CD4-positive, alpha-beta memory T cell (primary cell): ENCODE measurements around the gene RMRP. TPM values are rescaled to one million over a fixed set of nuclear protein-coding genes. Genes with fewer than 3 reads are reported as not detected.
A peak's percentile ranks its signal among the peaks of the same experiment; 100 is the strongest.

Experiments used
- CTCF ChIA-PET: fragments of 350-600 bp; sonication (Branson Sonifier 250); formaldehyde crosslinking; loops from one replicate; lab custom pipeline; 2021; ENCODE audit warnings: inconsistent platforms; ENCODE audit not compliant: partially characterized antibody; lab: Charles Lee
- POLR2A ChIA-PET: fragments of 350-600 bp; sonication (Branson Sonifier 250); formaldehyde crosslinking; loops from one replicate; lab custom pipeline; 2021; ENCODE audit not compliant: partially characterized antibody; lab: Charles Lee
- DNase-seq, 5 donors: peaks; one replicate each; pipeline versions ENCODE4 v3.0.0 to v3.0.0-alpha.2; 2020 to 2022; ENCODE audit warnings: mixed read lengths in 1 of 5
- H3K27ac ChIP-seq: one replicate; pipeline ENCODE4 v1.7.0; 2013; ENCODE audit warnings: low read depth, low read length
- H3K27me3 ChIP-seq: 2 replicates; pipeline ENCODE4 v1.7.0; 2013; ENCODE audit warnings: mild to moderate bottlenecking, low read length, moderate library complexity; ENCODE audit not compliant: insufficient read depth
- H3K36me3 ChIP-seq: 2 replicates; pipeline ENCODE4 v1.7.0; 2013; ENCODE audit warnings: mild to moderate bottlenecking, low read length, moderate library complexity; ENCODE audit not compliant: insufficient read depth
- H3K4me1 ChIP-seq: 2 replicates; pipeline ENCODE4 v1.7.0; 2013; ENCODE audit warnings: mild to moderate bottlenecking, low read length, moderate library complexity; ENCODE audit not compliant: insufficient read depth
- H3K4me3 ChIP-seq, 2 donors: one replicate each; pipeline ENCODE4 v1.7.0; 2013; ENCODE audit warnings: low read length in 2 of 2, mild to moderate bottlenecking in 1 of 2
- H3K9me3 ChIP-seq, 2 donors: one replicate each; pipeline ENCODE4 v1.7.0; 2013; ENCODE audit warnings: low read length in 2 of 2, control low read depth in 1 of 2; ENCODE audit not compliant: control insufficient read depth in 1 of 2
- H3K27ac Mint-ChIP-seq, 7 donors: one replicate each; pipeline ENCODE4 v1.8.0; 2020 to 2021; ENCODE audit warnings: mixed read lengths in 7 of 7, mild to moderate bottlenecking in 6 of 7, inconsistent platforms in 3 of 7, moderate library complexity in 3 of 7
- H3K27me3 Mint-ChIP-seq, 2 donors: one replicate each; pipeline ENCODE4 v1.8.0; 2020 to 2021; ENCODE audit warnings: mixed read lengths in 2 of 2
- H3K36me3 Mint-ChIP-seq, 2 donors: one replicate each; pipeline ENCODE4 v1.8.0; 2020 to 2021; ENCODE audit warnings: mixed read lengths in 2 of 2, inconsistent platforms in 1 of 2, mild to moderate bottlenecking in 1 of 2
- H3K4me1 Mint-ChIP-seq, 4 donors: one replicate each; pipeline ENCODE4 v1.8.0; 2020 to 2021; ENCODE audit warnings: mixed read lengths in 4 of 4, mild to moderate bottlenecking in 1 of 4
- H3K4me3 Mint-ChIP-seq, 8 donors: one replicate each; pipeline ENCODE4 v1.8.0; 2020 to 2021; ENCODE audit warnings: mixed read lengths in 8 of 8, mild to moderate bottlenecking in 7 of 8, moderate library complexity in 6 of 8, inconsistent platforms in 3 of 8
- H3K9me3 Mint-ChIP-seq, 8 donors: one replicate each; pipeline ENCODE4 v1.8.0; 2020 to 2021; ENCODE audit warnings: mixed read lengths in 8 of 8, mild to moderate bottlenecking in 5 of 8, inconsistent platforms in 3 of 8, moderate library complexity in 1 of 8
- intact Hi-C: fragments of 100-400 bp; cut with micrococcal nuclease; formaldehyde crosslinking; loops from one replicate; pipeline ENCODE4 v1.15.1; 2023
- polyA plus RNA-seq, 2 donors: library from polyadenylated mRNA; unstranded; fragments of 300-500 nt; fragmentation: Illumina TruSeq; gene quantifications; one replicate each; pipeline ENCODE4 v1.2.3, GENCODE V29; 2021
- total RNA-seq, 2 experiments: library from RNA; stranded (reverse); gene quantifications; one replicate each; pipeline ENCODE4 v1.2.3, GENCODE V29; 2021

Gene RMRP
- total and polyA plus RNA-seq, 4 experiments from 2014 or later: 54.3 to 21,585 (median 18,678) TPM; not detected in 1

GRCh38 chr9:35679091-35679490 lies 21.3 kb upstream of the RMRP start:
- intact Hi-C loops: no loop called here
- POLR2A ChIA-PET: no interaction called here
- H3K9me3 Mint-ChIP-seq: no peaks in the 10 kb centered on the region
- no peak for DNase-seq
- peaks cover 12% of the 10 kb centered on the region for H3K4me1 ChIP-seq
- no peak overlapping the region for H3K27ac ChIP-seq
- H3K27me3 ChIP-seq: no peaks in the 10 kb centered on the region
- peaks cover 3 to 6% of the 10 kb centered on the region in 2 donors for H3K27me3 Mint-ChIP-seq
- no peaks in the 10 kb centered on the region for H3K36me3 Mint-ChIP-seq
- peaks cover 12 to 15% (median 13%) of the 10 kb centered on the region in 4 donors for H3K4me1 Mint-ChIP-seq
- CTCF ChIA-PET: interaction anchor here (1.0 to 2.8 kb wide), 6 partner anchors 8 to 21 kb away, joined by 3 to 20 read pairs (median 6); partner anchors contain the start of genes ARHGEF39, CCDC107 and RMRP
- H3K36me3 ChIP-seq: no peaks in the 10 kb centered on the region
- no peaks in the 10 kb centered on the region for H3K9me3 ChIP-seq
- H3K4me3 Mint-ChIP-seq: peak overlapping the region in 1 of 8 donors; percentile 25
- H3K4me3 ChIP-seq: no peak overlapping the region
- peak overlapping the region in 2 of 7 donors; percentile 38 to 82 for H3K27ac Mint-ChIP-seq

DNA sequence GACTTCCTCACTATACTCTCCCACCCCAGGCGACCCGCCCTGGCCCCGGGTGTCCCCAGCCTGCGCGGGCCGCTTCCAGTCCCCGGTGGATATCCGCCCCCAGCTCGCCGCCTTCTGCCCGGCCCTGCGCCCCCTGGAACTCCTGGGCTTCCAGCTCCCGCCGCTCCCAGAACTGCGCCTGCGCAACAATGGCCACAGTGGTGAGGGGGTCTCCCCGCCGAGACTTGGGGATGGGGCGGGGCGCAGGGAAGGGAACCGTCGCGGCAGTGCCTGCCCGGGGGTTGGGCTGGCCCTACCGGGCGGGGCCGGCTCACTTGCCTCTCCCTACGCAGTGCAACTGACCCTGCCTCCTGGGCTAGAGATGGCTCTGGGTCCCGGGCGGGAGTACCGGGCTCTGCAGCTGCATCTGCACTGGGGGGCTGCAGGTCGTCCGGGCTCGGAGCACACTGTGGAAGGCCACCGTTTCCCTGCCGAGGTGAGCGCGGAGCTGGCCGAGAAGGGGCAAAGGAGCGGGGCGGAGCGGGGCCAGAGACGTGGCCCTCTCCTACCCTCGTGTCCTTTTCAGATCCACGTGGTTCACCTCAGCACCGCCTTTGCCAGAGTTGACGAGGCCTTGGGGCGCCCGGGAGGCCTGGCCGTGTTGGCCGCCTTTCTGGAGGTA lies 18.0 kb upstream of the RMRP start:
- peaks cover 12 to 15% (median 14%) of the 10 kb centered on the region in 4 donors for H3K4me1 Mint-ChIP-seq
- H3K9me3 Mint-ChIP-seq: no peaks in the 10 kb centered on the region
- H3K27me3 ChIP-seq: no peaks in the 10 kb centered on the region
- H3K4me3 Mint-ChIP-seq: peak overlapping the region; percentile 65 to 91 (median 77)
- peak overlapping the region in 1 of 7 donors; percentile 17 for H3K27ac Mint-ChIP-seq
- H3K4me1 ChIP-seq: peaks cover 12% of the 10 kb centered on the region
- H3K27ac ChIP-seq: no peak overlapping the region
- DNase-seq: no peak
- H3K36me3 ChIP-seq: no peaks in the 10 kb centered on the region
- no peaks in the 10 kb centered on the region for H3K9me3 ChIP-seq
- ChIA-PET CTCF (interaction anchor here (1.0 to 3.5 kb wide), 4 partner anchors 11 to 53 kb away, joined by 3 to 20 read pairs (median 7); partner anchors contain the start of gene ARHGEF39), POLR2A (interaction anchor here (1.0 to 2.0 kb wide), 7 partner anchors 9 to 52 kb away, joined by 3 to 11 read pairs (median 4); partner anchors contain the start of genes ARHGEF39, CCDC107 and RMRP)
- H3K36me3 Mint-ChIP-seq: no peaks in the 10 kb centered on the region
- intact Hi-C loops: no loop called here
- peak overlapping the region in 1 of 2 donors; percentile 41 for H3K4me3 ChIP-seq
- peaks cover 3 to 6% of the 10 kb centered on the region in 2 donors for H3K27me3 Mint-ChIP-seq

DNA sequence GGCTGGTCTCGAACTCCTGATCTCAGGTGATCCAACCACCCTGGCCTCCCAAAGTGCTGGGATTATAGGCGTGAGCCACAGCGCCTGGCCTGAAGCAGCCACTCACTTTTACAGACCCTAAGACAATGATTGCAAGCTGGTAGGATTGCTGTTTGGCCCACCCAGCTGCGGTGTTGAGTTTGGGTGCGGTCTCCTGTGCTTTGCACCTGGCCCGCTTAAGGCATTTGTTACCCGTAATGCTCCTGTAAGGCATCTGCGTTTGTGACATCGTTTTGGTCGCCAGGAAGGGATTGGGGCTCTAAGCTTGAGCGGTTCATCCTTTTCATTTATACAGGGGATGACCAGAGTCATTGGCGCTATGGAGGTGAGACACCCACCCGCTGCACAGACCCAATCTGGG lies 17.4 kb upstream of the RMRP start:
- H3K9me3 Mint-ChIP-seq: no peaks in the 10 kb centered on the region
- H3K9me3 ChIP-seq: no peaks in the 10 kb centered on the region
- ChIA-PET POLR2A (interaction anchor here (1.0 to 2.0 kb wide), 7 partner anchors 9 to 53 kb away, joined by 3 to 11 read pairs (median 4); partner anchors contain the start of genes ARHGEF39, CCDC107 and RMRP), CTCF (interaction anchor here (1.0 to 3.5 kb wide), 6 partner anchors 11 to 66 kb away, joined by 3 to 20 read pairs (median 4); partner anchors contain the start of genes ARHGEF39 and CREB3)
- H3K27ac Mint-ChIP-seq: peak overlapping the region in 2 of 7 donors; percentile 17 to 47
- no peak for DNase-seq
- H3K4me3 ChIP-seq: no peak overlapping the region
- intact Hi-C loops: no loop called here
- H3K27me3 Mint-ChIP-seq: peaks cover 3 to 6% of the 10 kb centered on the region in 2 donors
- no peaks in the 10 kb centered on the region for H3K36me3 Mint-ChIP-seq
- H3K36me3 ChIP-seq: no peaks in the 10 kb centered on the region
- peak overlapping the region; percentile 53 to 78 (median 76) for H3K4me3 Mint-ChIP-seq
- no peaks in the 10 kb centered on the region for H3K27me3 ChIP-seq
- H3K4me1 ChIP-seq: peaks cover 12% of the 10 kb centered on the region
- no peak overlapping the region for H3K27ac ChIP-seq
- H3K4me1 Mint-ChIP-seq: peaks cover 12 to 15% (median 14%) of the 10 kb centered on the region in 4 donors

DNA sequence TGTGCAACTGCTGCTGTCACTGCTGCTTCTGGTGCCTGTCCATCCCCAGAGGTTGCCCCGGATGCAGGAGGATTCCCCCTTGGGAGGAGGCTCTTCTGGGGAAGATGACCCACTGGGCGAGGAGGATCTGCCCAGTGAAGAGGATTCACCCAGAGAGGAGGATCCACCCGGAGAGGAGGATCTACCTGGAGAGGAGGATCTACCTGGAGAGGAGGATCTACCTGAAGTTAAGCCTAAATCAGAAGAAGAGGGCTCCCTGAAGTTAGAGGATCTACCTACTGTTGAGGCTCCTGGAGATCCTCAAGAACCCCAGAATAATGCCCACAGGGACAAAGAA lies 16.2 kb upstream of the RMRP start:
- no peaks in the 10 kb centered on the region for H3K27me3 ChIP-seq
- H3K9me3 ChIP-seq: no peaks in the 10 kb centered on the region
- ChIA-PET POLR2A (no interaction called here), CTCF (interaction anchor here (1.0 to 2.0 kb wide), 4 partner anchors 10 to 65 kb away, joined by 3 to 7 read pairs (median 4); no protein-coding TSS in a partner anchor)
- no peak overlapping the region for H3K27ac ChIP-seq
- peaks cover 12% of the 10 kb centered on the region for H3K4me1 ChIP-seq
- Mint-ChIP-seq H3K36me3 (no peaks in the 10 kb centered on the region), H3K4me1 (peaks cover 12 to 15% (median 14%) of the 10 kb centered on the region in 4 donors), H3K27ac (no peak overlapping the region), H3K4me3 (peak overlapping the region in 1 of 8 donors; percentile 10), H3K27me3 (peaks cover 3 to 6% of the 10 kb centered on the region in 2 donors), H3K9me3 (no peaks in the 10 kb centered on the region)
- H3K36me3 ChIP-seq: no peaks in the 10 kb centered on the region
- H3K4me3 ChIP-seq: no peak overlapping the region
- intact Hi-C loops: no loop called here
- no peak for DNase-seq

DNA sequence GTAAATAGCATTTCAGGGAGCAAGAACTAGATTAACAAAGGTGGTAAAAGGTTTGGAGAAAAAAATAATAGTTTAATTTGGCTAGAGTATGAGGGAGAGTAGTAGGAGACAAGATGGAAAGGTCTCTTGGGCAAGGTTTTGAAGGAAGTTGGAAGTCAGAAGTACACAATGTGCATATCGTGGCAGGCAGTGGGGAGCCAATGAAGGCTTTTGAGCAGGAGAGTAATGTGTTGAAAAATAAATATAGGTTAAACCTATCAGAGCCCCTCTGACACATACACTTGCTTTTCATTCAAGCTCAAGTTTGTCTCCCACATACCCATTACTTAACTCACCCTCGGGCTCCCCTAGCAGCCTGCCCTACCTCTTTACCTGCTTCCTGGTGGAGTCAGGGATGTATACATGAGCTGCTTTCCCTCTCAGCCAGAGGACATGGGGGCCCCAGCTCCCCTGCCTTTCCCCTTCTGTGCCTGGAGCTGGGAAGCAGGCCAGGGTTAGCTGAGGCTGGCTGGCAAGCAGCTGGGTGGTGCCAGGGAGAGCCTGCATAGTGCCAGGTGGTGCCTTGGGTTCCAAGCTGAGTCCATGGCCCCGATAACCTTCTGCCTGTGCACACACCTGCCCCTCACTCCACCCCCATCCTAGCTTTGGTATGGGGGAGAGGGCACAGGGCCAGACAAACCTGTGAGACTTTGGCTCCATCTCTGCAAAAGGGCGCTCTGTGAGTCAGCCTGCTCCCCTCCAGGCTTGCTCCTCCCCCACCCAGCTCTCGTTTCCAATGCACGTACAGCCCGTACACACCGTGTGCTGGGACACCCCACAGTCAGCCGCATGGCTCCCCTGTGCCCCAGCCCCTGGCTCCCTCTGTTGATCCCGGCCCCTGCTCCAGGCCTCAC lies 15.6 kb upstream of the RMRP start, which contains the start of gene CA9:
Gene CA9, plus strand, starts transcription at position 797 of the 893 bp plus-strand sequence. Its CDS starts 32 bp downstream, at position 829.
- H3K27me3 Mint-ChIP-seq: peaks cover 3 to 6% of the 10 kb centered on the region in 2 donors
- Histone ChIP-seq H3K9me3 (no peaks in the 10 kb centered on the region), H3K36me3 (no peaks in the 10 kb centered on the region), H3K4me1 (peaks cover 12% of the 10 kb centered on the region), H3K4me3 (no peak within 1 kb of the TSS), H3K27me3 (no peaks in the 10 kb centered on the region), H3K27ac (no peak within 1 kb of the TSS)
- H3K27ac Mint-ChIP-seq: peak within 1 kb of the TSS in 3 of 7 donors; percentile 18 to 51 (median 22)
- DNase-seq: no peak
- H3K4me3 Mint-ChIP-seq: peak within 1 kb of the TSS; percentile 19 to 81 (median 70)
- peaks cover 12 to 15% (median 14%) of the 10 kb centered on the region in 4 donors for H3K4me1 Mint-ChIP-seq
- H3K36me3 Mint-ChIP-seq: no peaks in the 10 kb centered on the region
- H3K9me3 Mint-ChIP-seq: no peaks in the 10 kb centered on the region
- intact Hi-C loops: no loop called here
- CTCF ChIA-PET: interaction anchor here (1.0 to 2.0 kb wide), 3 partner anchors 9 to 27 kb away, joined by 3 to 7 read pairs (median 4); no protein-coding TSS in a partner anchor
- POLR2A ChIA-PET: no interaction called here

DNA sequence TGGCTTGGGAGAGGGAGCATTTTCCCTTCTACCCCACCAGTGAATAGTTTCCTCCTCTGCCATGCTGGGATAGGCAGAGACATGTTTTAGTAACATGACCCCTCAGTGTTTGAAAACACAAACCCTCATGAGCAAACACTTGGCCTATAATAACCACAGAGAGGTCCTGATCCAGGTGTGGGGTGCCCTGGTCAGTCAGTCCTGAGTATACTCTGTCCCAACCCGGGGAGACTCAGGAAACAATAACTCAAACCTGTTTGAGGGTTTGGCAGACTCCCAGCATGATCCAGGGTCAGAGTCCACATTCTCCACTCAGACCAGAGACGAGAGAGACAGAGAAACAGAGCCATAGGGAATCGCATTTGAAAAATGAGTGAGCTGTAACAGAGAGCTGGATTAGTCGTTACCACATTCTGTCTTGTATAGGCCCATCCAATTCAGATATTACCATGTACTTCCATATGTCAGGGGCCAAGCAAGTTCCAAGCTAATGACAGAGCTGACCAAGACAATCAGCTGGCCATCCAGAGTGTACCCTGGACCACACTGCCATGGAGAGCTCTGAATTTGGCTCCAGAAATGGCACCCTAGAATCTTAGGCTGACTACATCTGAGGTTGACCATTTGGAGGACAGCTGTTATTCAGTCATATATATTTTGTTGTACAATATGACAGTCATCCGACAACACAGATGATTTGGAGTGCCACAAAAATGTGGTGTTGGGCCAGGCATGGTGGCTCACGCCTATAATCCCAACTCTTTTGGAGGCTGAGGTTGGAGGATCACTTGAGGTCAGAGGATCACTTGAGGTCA lies 11.7 kb upstream of the RMRP start:
- Histone ChIP-seq H3K27ac (no peak overlapping the region), H3K4me3 (no peak overlapping the region), H3K27me3 (no peaks in the 10 kb centered on the region), H3K9me3 (no peaks in the 10 kb centered on the region), H3K4me1 (peaks cover 9% of the 10 kb centered on the region), H3K36me3 (no peaks in the 10 kb centered on the region)
- H3K36me3 Mint-ChIP-seq: no peaks in the 10 kb centered on the region
- no peak overlapping the region for H3K4me3 Mint-ChIP-seq
- intact Hi-C loops: no loop called here
- POLR2A ChIA-PET: interaction anchor here (1.6 kb wide), 1 partner anchor 23 kb away, joined by 5 read pairs; no protein-coding TSS in a partner anchor
- no peak for DNase-seq
- H3K9me3 Mint-ChIP-seq: no peaks in the 10 kb centered on the region
- CTCF ChIA-PET: interaction anchor here (0.6 to 17.9 kb wide), 8 partner anchors 8 to 59 kb away, joined by 3 to 260 read pairs (median 5); partner anchors contain the start of genes SIT1 and TPM2
- H3K27me3 Mint-ChIP-seq: peaks cover 0 to 3% of the 10 kb centered on the region in 2 donors
- H3K27ac Mint-ChIP-seq: no peak overlapping the region
- peaks cover 10 to 24% (median 15%) of the 10 kb centered on the region in 4 donors for H3K4me1 Mint-ChIP-seq
